ENCODE data around the gene CARF.
A peak's percentile ranks its signal among the peaks of the same experiment; 100 is the strongest.

The CARF gene

DNA sequence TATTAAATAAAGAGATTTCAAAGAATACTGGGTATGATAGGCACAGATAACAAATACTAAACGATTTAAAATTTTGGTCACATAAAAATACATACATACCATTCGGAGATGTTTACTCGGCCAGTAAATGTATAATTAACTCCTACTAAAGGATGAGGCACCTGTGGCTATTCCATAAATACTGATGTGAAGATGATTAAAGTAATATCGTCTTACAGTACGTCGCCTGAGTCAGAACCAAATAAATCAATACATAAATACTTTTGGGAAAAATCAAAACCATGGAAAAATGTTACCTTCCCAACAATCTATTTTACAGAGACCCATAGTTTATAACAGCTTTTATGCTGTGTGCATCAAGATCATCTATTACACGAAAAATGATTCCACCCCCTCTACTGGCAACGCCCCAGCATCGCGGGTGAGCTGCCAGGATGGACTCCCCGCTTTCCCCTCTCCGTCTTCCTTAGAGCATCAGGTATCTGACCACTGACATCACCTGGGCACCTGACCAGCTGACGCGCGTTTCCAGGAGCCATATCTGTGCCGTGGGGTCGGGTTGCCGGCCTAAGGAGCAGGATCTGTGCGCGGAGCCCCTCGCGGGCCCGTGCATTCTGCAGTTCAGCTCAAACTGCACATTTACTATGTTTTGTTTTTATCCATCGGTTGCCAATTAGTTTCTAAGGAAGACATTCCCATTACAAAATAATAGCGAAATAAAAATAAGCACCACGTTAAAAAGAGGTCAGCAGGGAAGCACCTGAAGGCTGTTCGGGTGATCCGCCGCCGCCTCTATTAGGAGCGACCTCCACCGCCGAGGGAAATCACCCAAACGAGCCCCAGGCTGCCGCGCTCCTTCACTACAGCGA lies 41.4 kb upstream of the CARF start (continued):
- TF ChIP-seq ZNF558 (tag by site-specific recombination; IDR thresholded peaks at IDR 0.05) (no peak), SP7 (tag by site-specific recombination; IDR thresholded peaks at IDR 0.05) (peak; percentile 57), ZNF701 (tag by site-specific recombination; IDR thresholded peaks at IDR 0.05) (no peak)
- TF ChIP-seq, protein P1, sequence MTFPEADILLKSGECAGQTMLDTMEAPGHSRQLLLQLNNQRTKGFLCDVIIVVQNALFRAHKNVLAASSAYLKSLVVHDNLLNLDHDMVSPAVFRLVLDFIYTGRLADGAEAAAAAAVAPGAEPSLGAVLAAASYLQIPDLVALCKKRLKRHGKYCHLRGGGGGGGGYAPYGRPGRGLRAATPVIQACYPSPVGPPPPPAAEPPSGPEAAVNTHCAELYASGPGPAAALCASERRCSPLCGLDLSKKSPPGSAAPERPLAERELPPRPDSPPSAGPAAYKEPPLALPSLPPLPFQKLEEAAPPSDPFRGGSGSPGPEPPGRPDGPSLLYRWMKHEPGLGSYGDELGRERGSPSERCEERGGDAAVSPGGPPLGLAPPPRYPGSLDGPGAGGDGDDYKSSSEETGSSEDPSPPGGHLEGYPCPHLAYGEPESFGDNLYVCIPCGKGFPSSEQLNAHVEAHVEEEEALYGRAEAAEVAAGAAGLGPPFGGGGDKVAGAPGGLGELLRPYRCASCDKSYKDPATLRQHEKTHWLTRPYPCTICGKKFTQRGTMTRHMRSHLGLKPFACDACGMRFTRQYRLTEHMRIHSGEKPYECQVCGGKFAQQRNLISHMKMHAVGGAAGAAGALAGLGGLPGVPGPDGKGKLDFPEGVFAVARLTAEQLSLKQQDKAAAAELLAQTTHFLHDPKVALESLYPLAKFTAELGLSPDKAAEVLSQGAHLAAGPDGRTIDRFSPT (tag by site-specific recombination; IDR thresholded peaks at IDR 0.05) = peak; percentile 55; the same call in 1 of the 2 replicates
- TF ChIP-seq, protein P2, sequence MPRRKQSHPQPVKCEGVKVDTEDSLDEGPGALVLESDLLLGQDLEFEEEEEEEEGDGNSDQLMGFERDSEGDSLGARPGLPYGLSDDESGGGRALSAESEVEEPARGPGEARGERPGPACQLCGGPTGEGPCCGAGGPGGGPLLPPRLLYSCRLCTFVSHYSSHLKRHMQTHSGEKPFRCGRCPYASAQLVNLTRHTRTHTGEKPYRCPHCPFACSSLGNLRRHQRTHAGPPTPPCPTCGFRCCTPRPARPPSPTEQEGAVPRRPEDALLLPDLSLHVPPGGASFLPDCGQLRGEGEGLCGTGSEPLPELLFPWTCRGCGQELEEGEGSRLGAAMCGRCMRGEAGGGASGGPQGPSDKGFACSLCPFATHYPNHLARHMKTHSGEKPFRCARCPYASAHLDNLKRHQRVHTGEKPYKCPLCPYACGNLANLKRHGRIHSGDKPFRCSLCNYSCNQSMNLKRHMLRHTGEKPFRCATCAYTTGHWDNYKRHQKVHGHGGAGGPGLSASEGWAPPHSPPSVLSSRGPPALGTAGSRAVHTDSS (tag by site-specific recombination; IDR thresholded peaks at IDR 0.05) = no peak

DNA sequence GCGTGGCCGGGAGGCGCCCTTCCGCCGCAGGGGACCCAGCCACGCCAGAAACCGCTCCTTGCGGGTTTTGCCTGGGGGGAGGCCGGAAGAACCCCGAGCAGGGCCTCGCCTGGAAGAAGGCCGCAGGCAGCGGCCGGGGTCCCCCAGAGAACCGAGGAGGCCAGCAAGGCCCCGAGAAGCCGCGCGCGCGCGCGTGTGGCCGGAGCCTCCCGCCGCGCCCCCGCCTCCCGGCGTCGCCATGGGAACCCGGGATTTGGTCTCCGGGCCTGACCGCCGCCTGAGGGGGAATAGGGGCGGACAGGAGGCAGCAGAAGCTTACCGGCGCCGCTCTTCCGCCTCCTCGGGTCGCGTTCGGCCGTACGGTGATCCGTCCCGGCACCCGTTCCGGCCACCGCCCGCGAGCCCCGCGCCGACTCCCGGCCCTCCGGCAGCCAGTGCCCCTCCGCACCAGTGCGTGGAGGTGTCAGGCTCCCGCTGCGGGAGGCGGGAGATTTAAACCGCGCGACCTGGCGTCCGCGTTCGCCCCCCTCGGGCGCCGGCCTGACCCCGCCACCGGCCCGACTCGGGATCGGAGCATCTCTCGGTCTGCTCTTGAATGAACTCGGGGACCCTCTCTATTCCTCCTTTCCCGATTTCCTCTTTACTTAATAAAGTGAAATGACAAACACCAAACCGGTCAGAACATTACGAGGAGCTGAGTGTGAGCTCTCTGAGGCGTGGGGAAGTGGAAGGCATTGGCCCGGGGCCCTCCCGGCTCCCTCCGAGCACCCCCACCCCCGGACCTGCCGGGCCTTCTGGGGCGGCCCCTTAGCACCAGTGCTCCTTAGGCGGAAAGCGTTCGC lies 40.6 kb upstream of the CARF start, which contains the start of gene ICA1L:
TSS of gene ICA1L (minus strand) at position 467 of the 842 bp plus-strand sequence. CDS start 42,757 bp downstream, outside the sequence.
- H3K9me3 ChIP-seq (ENCODE audit: control insufficient read depth, insufficient read depth, low read depth, low read length) = no peaks in the 10 kb centered on the region
- no peaks in the 10 kb centered on the region; a peak in 1 of 3 replicates for H3K36me3 ChIP-seq (ENCODE audit: control insufficient read depth in 2 of 2, insufficient read depth in 1 of 2, low read length in 2 of 2)
- peak within 1 kb of the TSS; percentile 91 for H3K27ac ChIP-seq (ENCODE audit: extremely low read depth, low read depth, low read length)
- no peaks in the 10 kb centered on the region for H3K4me1 ChIP-seq (ENCODE audit: control insufficient read depth, insufficient read depth, low read length)
- H3K4me3 ChIP-seq (ENCODE audit: low read depth, low read length) = peak within 1 kb of the TSS; percentile 88
- ChIA-PET CTCF (interaction anchor here (0.6 to 0.9 kb wide), 3 partner anchors 39 to 734 kb away, joined by 3 to 5 read pairs (median 4); no protein-coding TSS in a partner anchor), POLR2A (interaction anchor here (0.6 to 2.2 kb wide), 6 partner anchors 10 to 852 kb away, joined by 3 to 7 read pairs (median 5); partner anchors contain the start of genes CARF, FAM117B and WDR12)
- TF ChIP-seq, protein P3, sequence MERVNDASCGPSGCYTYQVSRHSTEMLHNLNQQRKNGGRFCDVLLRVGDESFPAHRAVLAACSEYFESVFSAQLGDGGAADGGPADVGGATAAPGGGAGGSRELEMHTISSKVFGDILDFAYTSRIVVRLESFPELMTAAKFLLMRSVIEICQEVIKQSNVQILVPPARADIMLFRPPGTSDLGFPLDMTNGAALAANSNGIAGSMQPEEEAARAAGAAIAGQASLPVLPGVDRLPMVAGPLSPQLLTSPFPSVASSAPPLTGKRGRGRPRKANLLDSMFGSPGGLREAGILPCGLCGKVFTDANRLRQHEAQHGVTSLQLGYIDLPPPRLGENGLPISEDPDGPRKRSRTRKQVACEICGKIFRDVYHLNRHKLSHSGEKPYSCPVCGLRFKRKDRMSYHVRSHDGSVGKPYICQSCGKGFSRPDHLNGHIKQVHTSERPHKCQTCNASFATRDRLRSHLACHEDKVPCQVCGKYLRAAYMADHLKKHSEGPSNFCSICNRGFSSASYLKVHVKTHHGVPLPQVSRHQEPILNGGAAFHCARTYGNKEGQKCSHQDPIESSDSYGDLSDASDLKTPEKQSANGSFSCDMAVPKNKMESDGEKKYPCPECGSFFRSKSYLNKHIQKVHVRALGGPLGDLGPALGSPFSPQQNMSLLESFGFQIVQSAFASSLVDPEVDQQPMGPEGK (tag by site-specific recombination; IDR thresholded peaks at IDR 0.05) = peak; percentile 46; the same call in 1 of the 2 replicates
- peak; percentile 17; the same call in 1 of the 2 replicates for TF ChIP-seq ZEB2 (tag by site-specific recombination; IDR thresholded peaks at IDR 0.05)
- TF ChIP-seq GLIS2 (tag by site-specific recombination; IDR thresholded peaks at IDR 0.05) = peak; percentile 74
- TF ChIP-seq ZNF23 (tag by site-specific recombination; IDR thresholded peaks at IDR 0.05; ENCODE audit: borderline replicate concordance) = no peak
- peak; percentile 40; the same call in 1 of the 2 replicates for TF ChIP-seq ZBTB7A (tag by site-specific recombination; IDR thresholded peaks at IDR 0.05; ENCODE audit: low read depth)
- TF ChIP-seq, protein P4, sequence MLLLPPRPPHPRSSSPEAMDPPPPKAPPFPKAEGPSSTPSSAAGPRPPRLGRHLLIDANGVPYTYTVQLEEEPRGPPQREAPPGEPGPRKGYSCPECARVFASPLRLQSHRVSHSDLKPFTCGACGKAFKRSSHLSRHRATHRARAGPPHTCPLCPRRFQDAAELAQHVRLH (tag by site-specific recombination; IDR thresholded peaks at IDR 0.05) = 0 out of 2 replicates have a peak, but pooled peaks have one; percentile 10
- TF ChIP-seq BCL11A (tag by site-specific recombination; IDR thresholded peaks at IDR 0.05; ENCODE audit: low read depth) = no peak
- TF ChIP-seq, protein P5, sequence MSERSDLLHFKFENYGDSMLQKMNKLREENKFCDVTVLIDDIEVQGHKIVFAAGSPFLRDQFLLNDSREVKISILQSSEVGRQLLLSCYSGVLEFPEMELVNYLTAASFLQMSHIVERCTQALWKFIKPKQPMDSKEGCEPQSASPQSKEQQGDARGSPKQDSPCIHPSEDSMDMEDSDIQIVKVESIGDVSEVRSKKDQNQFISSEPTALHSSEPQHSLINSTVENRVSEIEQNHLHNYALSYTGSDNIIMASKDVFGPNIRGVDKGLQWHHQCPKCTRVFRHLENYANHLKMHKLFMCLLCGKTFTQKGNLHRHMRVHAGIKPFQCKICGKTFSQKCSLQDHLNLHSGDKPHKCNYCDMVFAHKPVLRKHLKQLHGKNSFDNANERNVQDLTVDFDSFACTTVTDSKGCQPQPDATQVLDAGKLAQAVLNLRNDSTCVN (tag by site-specific recombination; optimal IDR thresholded peaks at IDR 0.05) = peak; percentile 89
- 0 out of 2 replicates have a peak, but pooled peaks have one; percentile 16 for TF ChIP-seq ZFP37 (tag by site-specific recombination; IDR thresholded peaks at IDR 0.05)
- TF ChIP-seq ZNF501 (tag by site-specific recombination; IDR thresholded peaks at IDR 0.05) = 0 out of 2 replicates have a peak, but pooled peaks have one; percentile 33
- peak; percentile 65 for TF ChIP-seq GLIS1 (tag by site-specific recombination; IDR thresholded peaks at IDR 0.05)
- TF ChIP-seq ZNF146 (tag by site-specific recombination; IDR thresholded peaks at IDR 0.05) = no peak
- peak; percentile 63; the same call in 1 of the 2 replicates for TF ChIP-seq ZNF660 (tag by site-specific recombination; IDR thresholded peaks at IDR 0.05)
- peak; percentile 18; the same call in 1 of the 2 replicates for TF ChIP-seq KLF1 (tag by site-specific recombination; IDR thresholded peaks at IDR 0.05)
- 0 out of 2 replicates have a peak, but pooled peaks have one; percentile 39 for TF ChIP-seq ZXDB (tag by site-specific recombination; IDR thresholded peaks at IDR 0.05)
- no peak for TF ChIP-seq ZNF701 (tag by site-specific recombination; IDR thresholded peaks at IDR 0.05)
- TF ChIP-seq ZNF335 (tag by site-specific recombination; conservative IDR thresholded peaks at IDR 0.05) = peak; percentile 97
- TF ChIP-seq, protein P6, sequence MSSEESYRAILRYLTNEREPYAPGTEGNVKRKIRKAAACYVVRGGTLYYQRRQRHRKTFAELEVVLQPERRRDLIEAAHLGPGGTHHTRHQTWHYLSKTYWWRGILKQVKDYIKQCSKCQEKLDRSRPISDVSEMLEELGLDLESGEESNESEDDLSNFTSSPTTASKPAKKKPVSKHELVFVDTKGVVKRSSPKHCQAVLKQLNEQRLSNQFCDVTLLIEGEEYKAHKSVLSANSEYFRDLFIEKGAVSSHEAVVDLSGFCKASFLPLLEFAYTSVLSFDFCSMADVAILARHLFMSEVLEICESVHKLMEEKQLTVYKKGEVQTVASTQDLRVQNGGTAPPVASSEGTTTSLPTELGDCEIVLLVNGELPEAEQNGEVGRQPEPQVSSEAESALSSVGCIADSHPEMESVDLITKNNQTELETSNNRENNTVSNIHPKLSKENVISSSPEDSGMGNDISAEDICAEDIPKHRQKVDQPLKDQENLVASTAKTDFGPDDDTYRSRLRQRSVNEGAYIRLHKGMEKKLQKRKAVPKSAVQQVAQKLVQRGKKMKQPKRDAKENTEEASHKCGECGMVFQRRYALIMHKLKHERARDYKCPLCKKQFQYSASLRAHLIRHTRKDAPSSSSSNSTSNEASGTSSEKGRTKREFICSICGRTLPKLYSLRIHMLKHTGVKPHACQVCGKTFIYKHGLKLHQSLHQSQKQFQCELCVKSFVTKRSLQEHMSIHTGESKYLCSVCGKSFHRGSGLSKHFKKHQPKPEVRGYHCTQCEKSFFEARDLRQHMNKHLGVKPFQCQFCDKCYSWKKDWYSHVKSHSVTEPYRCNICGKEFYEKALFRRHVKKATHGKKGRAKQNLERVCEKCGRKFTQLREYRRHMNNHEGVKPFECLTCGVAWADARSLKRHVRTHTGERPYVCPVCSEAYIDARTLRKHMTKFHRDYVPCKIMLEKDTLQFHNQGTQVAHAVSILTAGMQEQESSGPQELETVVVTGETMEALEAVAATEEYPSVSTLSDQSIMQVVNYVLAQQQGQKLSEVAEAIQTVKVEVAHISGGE (tag by site-specific recombination; conservative IDR thresholded peaks at IDR 0.05; ENCODE audit: low read depth) = peak; percentile 46; the same call in 1 of the 2 replicates

Measured in HEK293 (cell line).